Measurements from ENCODE around the gene KBTBD4. TPM values are rescaled to one million over a fixed set of nuclear protein-coding genes. Genes with fewer than 3 reads are reported as not detected.

KBTBD4 gene
- total RNA-seq, 1 experiment from 2014 or later, result 42.8 TPM

DNA sequence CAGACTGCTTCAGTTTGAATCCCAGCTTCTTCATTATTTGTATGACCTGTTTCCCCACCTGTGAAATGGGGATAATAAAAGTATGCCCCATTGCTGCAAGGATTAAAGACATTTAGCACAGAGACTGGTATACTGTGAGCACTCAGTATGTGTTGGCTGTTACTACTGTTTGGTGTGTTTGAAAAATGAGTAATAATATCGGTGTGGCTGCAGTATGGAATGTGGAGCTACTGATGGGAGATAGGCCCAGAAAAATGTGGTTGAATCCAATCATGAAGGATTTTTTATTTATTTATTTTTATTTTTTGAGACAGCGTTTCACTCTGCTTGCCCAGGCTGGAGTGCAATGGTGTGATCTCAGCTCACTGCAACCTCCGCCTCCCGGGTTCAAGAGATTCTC lies 24.5 kb upstream of the KBTBD4 start:
- Histone ChIP-seq H3K4me3 (ENCODE audit: low read depth, low read length, poor library complexity, severe bottlenecking) (no peak overlapping the region), H3K36me3 (ENCODE audit: insufficient read depth, low read length, poor library complexity, severe bottlenecking) (no peaks in the 10 kb centered on the region), H3K9me3 (ENCODE audit: low read depth, low read length, poor library complexity, severe bottlenecking) (no peaks in the 10 kb centered on the region), H3K27me3 (replicated peaks; ENCODE audit: insufficient read depth, low read depth, low read length, poor library complexity) (no peaks in the 10 kb centered on the region), H3K27ac (ENCODE audit: low read depth, low read length, poor library complexity, severe bottlenecking) (no peak overlapping the region), H3K4me1 (ENCODE audit: insufficient read depth, low read length, poor library complexity, severe bottlenecking) (peaks cover 10% of the 10 kb centered on the region)
- DNase-seq (ENCODE audit: low spot score), result no peak
- BruUV-seq (replicated peaks), result no TSS peak
- POLR2A ChIA-PET (ENCODE audit: low non-redundant PET), result no interaction called here
- CTCF ChIA-PET, result no interaction called here
- intact Hi-C loops (cut with micrococcal nuclease; ENCODE audit: unreplicated experiment), result no loop called here
- TF ChIP-seq CTCF (conservative IDR thresholded peaks at IDR 0.05; ENCODE audit: low read depth, low read length) (no peak), EZH2 (IDR thresholded peaks at IDR 0.05; ENCODE audit: borderline replicate concordance, low read depth, low read length, poor library complexity, severe bottlenecking) (no peak)

DNA sequence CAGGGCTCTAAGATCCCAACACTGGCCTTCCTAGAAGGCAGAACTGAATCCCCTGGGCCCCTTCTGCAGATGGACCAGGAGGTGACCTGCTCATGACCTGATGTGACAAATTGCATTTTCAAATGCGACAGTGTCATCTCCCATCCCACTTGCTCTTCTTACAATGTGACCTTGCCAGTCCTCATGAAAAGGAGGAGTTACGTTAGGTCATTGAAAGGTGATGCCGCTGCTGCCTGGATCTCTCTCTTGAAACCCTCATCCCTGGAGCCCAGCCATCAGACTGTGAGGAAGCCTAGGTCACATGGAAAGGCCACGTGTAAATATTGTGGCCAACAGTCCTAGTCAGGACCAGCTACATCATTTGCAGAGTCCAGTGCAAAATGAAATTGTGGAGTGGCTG lies 21.1 kb upstream of the KBTBD4 start:
- intact Hi-C loops (cut with micrococcal nuclease; ENCODE audit: unreplicated experiment), result no loop called here
- H3K4me3 ChIP-seq (ENCODE audit: low read depth, low read length, poor library complexity, severe bottlenecking), result no peak overlapping the region
- ChIA-PET POLR2A (ENCODE audit: low non-redundant PET) (no interaction called here), CTCF (no interaction called here)
- H3K4me1 ChIP-seq (ENCODE audit: insufficient read depth, low read length, poor library complexity, severe bottlenecking), result peaks cover 10% of the 10 kb centered on the region
- H3K36me3 ChIP-seq (ENCODE audit: insufficient read depth, low read length, poor library complexity, severe bottlenecking), result no peaks in the 10 kb centered on the region
- TF ChIP-seq CTCF (conservative IDR thresholded peaks at IDR 0.05; ENCODE audit: low read depth, low read length) (no peak), EZH2 (IDR thresholded peaks at IDR 0.05; ENCODE audit: borderline replicate concordance, low read depth, low read length, poor library complexity, severe bottlenecking) (no peak)
- BruUV-seq (replicated peaks), result no TSS peak
- H3K27me3 ChIP-seq (replicated peaks; ENCODE audit: insufficient read depth, low read depth, low read length, poor library complexity), result peaks cover 7% of the 10 kb centered on the region
- H3K9me3 ChIP-seq (ENCODE audit: low read depth, low read length, poor library complexity, severe bottlenecking), result no peaks in the 10 kb centered on the region
- no peak for DNase-seq (ENCODE audit: low spot score)
- H3K27ac ChIP-seq (ENCODE audit: low read depth, low read length, poor library complexity, severe bottlenecking), result no peak overlapping the region

DNA sequence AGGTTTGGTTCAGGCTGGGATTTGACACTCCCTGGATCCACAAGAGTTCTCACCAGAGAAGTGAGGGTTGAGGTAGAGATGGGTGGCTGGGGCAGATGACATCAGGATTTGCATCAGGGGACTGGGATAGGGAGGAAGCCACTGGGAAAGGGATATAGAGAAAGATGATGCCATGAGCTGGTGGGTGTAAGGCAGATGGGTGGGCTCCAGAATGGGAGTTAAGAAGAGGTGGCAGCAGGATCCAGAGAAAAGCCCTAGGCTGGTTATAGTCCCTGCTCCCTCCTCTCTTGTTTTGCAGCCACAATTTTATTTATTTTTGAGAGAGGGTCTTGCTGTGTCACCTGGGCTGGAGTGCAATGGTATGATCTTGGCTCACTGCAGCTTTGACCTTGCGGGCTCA lies 17.2 kb upstream of the KBTBD4 start:
- CTCF ChIA-PET, result no interaction called here
- Histone ChIP-seq H3K4me1 (ENCODE audit: insufficient read depth, low read length, poor library complexity, severe bottlenecking) (peaks cover 10% of the 10 kb centered on the region), H3K27ac (ENCODE audit: low read depth, low read length, poor library complexity, severe bottlenecking) (no peak overlapping the region), H3K27me3 (replicated peaks; ENCODE audit: insufficient read depth, low read depth, low read length, poor library complexity) (peaks cover 32% of the 10 kb centered on the region), H3K36me3 (ENCODE audit: insufficient read depth, low read length, poor library complexity, severe bottlenecking) (no peaks in the 10 kb centered on the region), H3K4me3 (ENCODE audit: low read depth, low read length, poor library complexity, severe bottlenecking) (no peak overlapping the region), H3K9me3 (ENCODE audit: low read depth, low read length, poor library complexity, severe bottlenecking) (no peaks in the 10 kb centered on the region)
- intact Hi-C loops (cut with micrococcal nuclease; ENCODE audit: unreplicated experiment), result no loop called here
- TF ChIP-seq CTCF (conservative IDR thresholded peaks at IDR 0.05; ENCODE audit: low read depth, low read length) (no peak), EZH2 (IDR thresholded peaks at IDR 0.05; ENCODE audit: borderline replicate concordance, low read depth, low read length, poor library complexity, severe bottlenecking) (no peak)
- no peak for DNase-seq (ENCODE audit: low spot score)
- no TSS peak for BruUV-seq (replicated peaks)
- POLR2A ChIA-PET (ENCODE audit: low non-redundant PET), result interaction anchor here (1.1 kb wide), 1 partner anchor 31 kb away, joined by 3 read pairs; no protein-coding TSS in a partner anchor

Data from A673 (cell line).